HS-5 (cell line): ENCODE results near the gene AIRE.

ENCODE experiments used
- DNase-seq: peaks from one replicate; pipeline ENCODE4 v3.0.0-alpha.2; 2012; ENCODE audit warnings: low read depth

The AIRE gene

GRCh38 chr21:44305691-44306090 lies 20.0 kb downstream of the AIRE start:
- no peak for DNase-seq

- DNase-seq: no peak
Observed at GRCh38 chr21:44306936-44307704, 21.4 kb downstream of the AIRE start.

DNA sequence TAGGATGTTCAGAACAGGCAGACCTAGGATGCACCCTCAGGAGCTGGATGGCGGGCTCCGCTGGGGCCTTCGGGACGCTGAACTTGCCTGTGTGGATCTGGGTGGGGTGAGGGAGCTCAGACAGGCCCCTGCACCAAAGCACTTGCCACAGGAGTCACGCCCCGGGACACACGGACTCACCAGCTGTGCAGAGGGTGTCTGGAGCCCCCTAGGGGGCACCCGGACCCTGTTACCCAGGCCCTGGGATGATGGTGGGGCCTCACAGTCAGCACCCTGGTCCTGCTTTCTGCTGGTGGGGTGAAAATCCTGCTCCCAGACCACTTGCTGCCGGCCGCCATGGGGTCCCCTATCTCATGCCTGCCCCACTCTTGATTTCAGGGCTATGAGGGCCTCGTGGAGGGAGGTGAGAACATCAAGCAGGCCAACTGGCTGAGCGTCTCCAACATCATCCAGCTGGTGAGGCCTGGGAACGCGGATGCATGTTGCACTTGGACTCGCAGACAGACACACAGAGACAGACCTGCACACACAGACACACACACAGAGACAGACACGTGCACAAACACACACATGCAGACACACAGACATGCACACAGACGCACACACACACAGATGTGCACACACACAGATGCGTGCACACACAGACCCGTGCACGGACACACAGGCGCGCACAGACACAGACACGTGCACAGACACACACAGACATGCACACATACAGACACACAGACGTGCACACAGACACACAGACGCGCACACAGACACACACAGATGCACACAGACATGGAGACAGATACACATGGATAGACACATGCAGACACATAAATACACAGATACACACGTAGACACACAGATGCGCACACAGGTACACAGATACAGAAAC lies 25.2 kb downstream of the AIRE start:
- DNase-seq: no peak

GRCh38 chr21:44312089-44312488 lies 26.4 kb downstream of the AIRE start:
- no peak for DNase-seq

DNA sequence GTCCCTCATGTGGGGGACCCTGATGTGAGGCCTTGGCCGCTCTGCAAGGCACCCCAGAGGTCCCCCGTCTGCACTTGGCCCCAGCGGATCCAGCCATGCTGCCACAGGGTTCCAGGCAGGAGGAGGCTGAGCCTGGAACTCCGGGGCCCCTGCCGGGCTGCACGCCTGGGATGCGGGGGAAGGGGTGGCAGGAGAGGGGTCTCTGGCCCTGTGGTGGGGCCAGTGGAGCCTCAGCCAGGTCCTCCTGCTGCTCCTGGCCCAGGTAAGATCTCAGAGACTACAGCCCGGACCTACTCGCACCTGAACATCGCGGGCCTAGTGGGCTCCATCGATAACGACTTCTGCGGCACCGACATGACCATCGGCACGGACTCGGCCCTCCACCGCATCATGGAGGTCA lies 27.0 kb downstream of the AIRE start:
- no peak for DNase-seq

DNA sequence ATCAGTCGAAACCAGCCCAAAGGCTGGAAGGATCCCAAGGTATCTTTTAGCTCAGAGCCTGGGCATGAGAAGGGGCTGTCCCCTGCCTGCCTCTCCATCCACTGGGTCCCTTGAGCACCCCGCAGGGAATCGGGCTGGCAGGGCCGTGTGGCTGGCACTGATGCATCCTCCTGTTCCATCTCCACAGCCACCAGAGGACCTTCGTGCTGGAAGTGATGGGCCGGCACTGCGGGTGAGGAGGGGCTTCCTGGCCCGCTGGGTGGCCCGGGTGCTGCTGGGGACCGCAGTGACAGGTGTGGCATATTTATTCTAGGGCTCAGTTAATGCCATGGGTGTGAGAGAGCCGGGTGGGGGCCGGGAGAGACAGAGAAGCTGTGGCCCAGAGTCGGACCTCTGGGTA lies 27.8 kb downstream of the AIRE start:
- no peak for DNase-seq

DNA sequence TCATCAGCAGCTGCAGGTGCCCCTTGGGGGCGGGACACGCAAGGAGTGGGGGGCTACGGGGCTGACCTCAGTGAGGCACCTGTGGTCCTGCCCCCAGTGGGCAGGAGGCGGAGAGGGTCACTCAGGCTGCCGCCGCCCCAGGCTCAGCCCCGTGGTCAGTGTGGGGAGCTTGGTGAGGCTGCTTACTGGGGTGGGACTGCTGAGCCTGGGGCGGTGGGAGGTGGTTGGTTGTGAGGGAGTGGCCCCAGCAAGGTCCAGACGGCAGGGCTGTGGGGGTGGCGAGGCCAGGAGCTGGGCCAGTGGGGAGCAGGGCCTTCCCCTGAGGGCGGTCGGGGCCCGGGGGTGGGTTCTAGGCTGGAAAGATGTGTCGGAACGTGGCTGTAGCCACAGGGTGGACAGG lies 28.5 kb downstream of the AIRE start:
- DNase-seq: no peak

GRCh38 chr21:44314561-44314960 lies 28.9 kb downstream of the AIRE start:
- no peak for DNase-seq

DNA sequence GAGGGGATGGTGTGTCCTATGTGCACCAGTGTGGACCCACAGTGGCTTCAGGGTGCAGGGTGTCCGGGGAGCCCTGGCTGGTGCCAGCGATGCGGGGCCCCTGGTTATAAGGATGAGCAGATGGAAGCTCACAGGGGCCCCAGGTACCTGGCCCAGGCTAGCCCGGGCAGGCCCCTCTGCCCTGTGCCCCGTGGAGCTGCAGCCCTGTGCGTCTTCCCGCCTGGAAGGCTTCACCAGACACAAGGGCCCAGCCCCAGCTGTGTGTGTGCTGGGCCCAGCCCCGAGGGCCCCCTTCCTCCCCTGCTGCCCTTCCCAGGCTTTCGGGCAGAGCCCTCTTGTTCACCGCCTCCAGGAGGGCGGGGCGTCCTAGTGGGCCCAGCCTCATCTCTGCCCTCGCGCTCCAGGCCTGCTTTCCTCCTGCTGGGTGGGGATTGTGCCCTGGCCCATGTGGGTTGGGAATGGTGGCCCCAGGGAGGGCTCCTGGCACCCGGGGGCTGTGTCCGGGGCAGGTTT lies 30.1 kb downstream of the AIRE start:
- DNase-seq: no peak

DNA sequence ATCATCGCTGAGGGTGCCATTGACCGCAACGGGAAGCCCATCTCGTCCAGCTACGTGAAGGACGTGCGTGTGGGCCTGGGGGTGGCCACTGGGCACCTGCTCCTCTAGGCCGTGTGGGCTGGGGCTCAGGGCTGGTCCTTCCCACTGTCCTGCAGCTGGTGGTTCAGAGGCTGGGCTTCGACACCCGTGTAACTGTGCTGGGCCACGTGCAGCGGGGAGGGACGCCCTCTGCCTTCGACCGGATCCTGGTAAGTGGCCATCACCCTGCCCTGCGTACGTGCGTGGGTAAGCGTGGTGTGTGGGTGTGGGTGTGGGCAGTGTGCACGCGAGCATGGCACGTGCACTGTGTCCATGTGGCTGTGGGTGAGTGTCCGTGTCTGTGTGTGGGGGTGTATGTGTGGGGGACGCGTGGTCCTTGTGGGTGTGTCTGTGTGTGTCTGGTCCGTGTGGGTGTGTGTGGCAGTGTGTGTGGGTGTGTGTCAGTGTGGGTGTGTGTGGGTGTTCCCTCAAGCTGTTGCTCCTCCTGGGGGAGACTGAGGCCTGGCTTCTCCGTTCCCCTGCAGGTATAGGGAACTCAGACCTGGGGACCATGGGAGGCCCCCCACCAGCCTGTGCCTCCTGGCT lies 30.7 kb downstream of the AIRE start:
- no peak for DNase-seq

GRCh38 chr21:44317241-44317782 lies 31.6 kb downstream of the AIRE start:
- no peak for DNase-seq

- no peak for DNase-seq
Observed at GRCh38 chr21:44317871-44318270, 32.2 kb downstream of the AIRE start.

GRCh38 chr21:44318489-44319285 lies 33.0 kb downstream of the AIRE start:
- no peak for DNase-seq

GRCh38 chr21:44319407-44320065 lies 33.9 kb downstream of the AIRE start:
- DNase-seq: no peak

- DNase-seq: no peak
Observed at GRCh38 chr21:44320847-44321246, 35.2 kb downstream of the AIRE start.

DNA sequence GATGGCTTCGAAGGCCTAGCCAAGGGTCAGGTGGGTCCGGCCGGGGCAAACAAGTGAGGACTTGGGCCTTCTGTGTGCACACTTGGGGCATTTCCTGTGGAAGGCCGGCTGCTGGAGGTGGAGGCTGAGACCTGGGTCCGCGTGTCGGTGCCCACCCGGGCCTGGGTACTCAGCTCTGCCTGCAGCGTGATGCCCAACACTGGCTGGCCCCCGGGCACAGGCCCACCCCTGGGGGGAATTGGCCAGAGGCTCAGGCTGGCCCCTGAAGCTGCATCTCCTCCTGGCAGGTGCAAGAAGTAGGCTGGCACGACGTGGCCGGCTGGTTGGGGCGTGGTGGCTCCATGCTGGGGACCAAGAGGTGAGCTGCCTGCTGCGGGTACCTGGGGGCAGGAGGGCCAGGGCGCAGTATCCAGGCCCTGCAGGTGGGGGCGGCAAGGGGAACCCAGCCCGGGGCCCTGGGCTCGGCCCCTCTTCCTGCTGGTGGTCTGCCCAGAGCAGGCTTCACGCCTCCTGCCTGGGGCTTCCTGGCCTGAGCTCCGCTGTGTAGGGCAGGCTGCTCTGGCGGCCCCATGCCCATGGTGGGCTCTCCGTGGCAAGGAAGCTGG lies 36.3 kb downstream of the AIRE start:
- DNase-seq: no peak

GRCh38 chr21:44322621-44323325 lies 37.1 kb downstream of the AIRE start:
- DNase-seq: no peak

GRCh38 chr21:44323591-44323990 lies 37.9 kb downstream of the AIRE start:
- DNase-seq: no peak

GRCh38 chr21:44324106-44324853 lies 38.6 kb downstream of the AIRE start:
- DNase-seq: no peak

DNA sequence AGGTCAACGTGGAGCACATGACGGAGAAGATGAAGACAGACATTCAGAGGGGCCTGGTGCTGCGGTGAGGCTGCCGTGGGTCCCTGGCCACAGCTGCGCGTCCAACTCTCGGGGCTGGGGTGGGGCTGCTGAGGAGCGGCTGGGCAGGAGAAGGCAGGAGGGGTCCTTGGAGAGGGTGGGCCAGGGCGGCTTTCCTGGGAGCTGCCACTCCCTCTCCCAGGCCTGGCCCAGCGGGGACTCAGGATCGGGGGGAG lies 39.1 kb downstream of the AIRE start:
- no peak for DNase-seq
